H1 (cell line): ENCODE results near the gene PLK1. TPM values are rescaled to one million over a fixed set of nuclear protein-coding genes. Genes with fewer than 3 reads are reported as not detected.

Experiments
- CTCF ChIA-PET: fragments of 300-600 bp; sonication (Branson Sonifier 250); formaldehyde crosslinking; loops from one replicate; lab custom pipeline; 2021; ENCODE audit not compliant: partially characterized antibody; lab: Charles Lee
- POLR2A ChIA-PET: fragments of 300-600 bp; sonication (Branson Sonifier 250); formaldehyde crosslinking; loops from one replicate; lab custom pipeline; 2021; ENCODE audit warnings: inconsistent platforms; ENCODE audit not compliant: partially characterized antibody; lab: Charles Lee
- DNase-seq, 2 experiments: peaks; one replicate each; pipeline versions ENCODE4 v3.0.0 to v3.0.0-alpha.2; 2010 to 2022; ENCODE audit warnings: low spot score in 2 of 2, low read depth in 1 of 2, mixed read lengths in 1 of 2
- FAIRE-seq: peaks from 2 replicates; lab custom pipeline; 2011; peaks lifted over from hg19 to GRCh38; lab: Jason Lieb, UNC
- H2AFZ ChIP-seq: 2 replicates; pipeline ENCODE4 v1.8.1; 2012; ENCODE audit warnings: low read length, inconsistent platforms
- H2AK5ac ChIP-seq: 2 replicates; pipeline ENCODE4 v1.6.1; 2013; ENCODE audit warnings: low read depth, low read length
- H2BK120ac ChIP-seq: replicated peaks from 2 replicates; pipeline ENCODE3; 2013; ENCODE audit warnings: low read depth, low read length, inconsistent platforms
- H2BK12ac ChIP-seq: 2 replicates; pipeline ENCODE4 v1.6.1; 2013; ENCODE audit warnings: low read depth, low read length
- H2BK15ac ChIP-seq: 2 replicates; pipeline ENCODE4 v1.6.1; 2013; ENCODE audit warnings: low read length
- H2BK20ac ChIP-seq: 2 replicates; pipeline ENCODE4 v1.6.1; 2013; ENCODE audit warnings: low read length
- H2BK5ac ChIP-seq: 2 replicates; pipeline ENCODE4 v1.6.1; 2013; ENCODE audit warnings: low read depth, low read length
- H3K14ac ChIP-seq: 2 replicates; pipeline ENCODE4 v1.6.1; 2013; ENCODE audit warnings: inconsistent platforms; ENCODE audit not compliant: insufficient read length
- H3K18ac ChIP-seq: 2 replicates; pipeline ENCODE4 v1.6.1; 2013; ENCODE audit warnings: low read length; ENCODE audit errors: extremely low read depth
- H3K23ac ChIP-seq: 2 replicates; pipeline ENCODE4 v1.6.1; 2013; ENCODE audit warnings: inconsistent platforms; ENCODE audit not compliant: insufficient read length
- H3K23me2 ChIP-seq: 2 replicates; pipeline ENCODE4 v1.6.1; 2013; ENCODE audit warnings: low read depth, low read length
- H3K27ac ChIP-seq: 2 replicates; pipeline ENCODE4 v1.6.1; 2011; ENCODE audit warnings: low read depth, low read length, inconsistent platforms
- H3K27me3 ChIP-seq, 4 experiments: replicated peaks in 1 of 4; 1 replicate in 1 of 4; 2 replicates in 3 of 4; pipeline versions ENCODE4 v1.6.1 to v1.8.1; 2011 to 2013; ENCODE audit warnings: low read length in 3 of 4, mild to moderate bottlenecking in 3 of 4, inconsistent platforms in 2 of 4, mixed read lengths in 2 of 4, moderate library complexity in 1 of 4; ENCODE audit not compliant: control insufficient read depth in 3 of 4, insufficient read depth in 3 of 4; ENCODE audit errors: extremely low read depth in 1 of 4
- H3K36me3 ChIP-seq, 4 experiments: 2 replicates each; pipeline versions ENCODE4 v1.6.1 to v1.8.1; 2011 to 2013; ENCODE audit warnings: mild to moderate bottlenecking in 4 of 4, low read length in 3 of 4, moderate library complexity in 2 of 4, control low read depth in 1 of 4, inconsistent platforms in 1 of 4; ENCODE audit not compliant: insufficient read depth in 4 of 4, control insufficient read depth in 2 of 4
- H3K4ac ChIP-seq: replicated peaks from 2 replicates; pipeline ENCODE3; 2013; ENCODE audit warnings: low read length, low read depth, mixed read lengths, inconsistent platforms; ENCODE audit not compliant: insufficient read length
- H3K4me1 ChIP-seq, 4 experiments: replicated peaks in 1 of 4; 1 replicate in 1 of 4; 2 replicates in 3 of 4; pipeline versions ENCODE4 v1.6.1 to v1.8.1; 2011 to 2013; ENCODE audit warnings: low read length in 3 of 4, inconsistent platforms in 2 of 4, mixed read lengths in 1 of 4; ENCODE audit not compliant: insufficient read depth in 4 of 4, control insufficient read depth in 3 of 4
- H3K4me2 ChIP-seq, 2 experiments: 2 replicates each; pipeline versions ENCODE4 v1.6.1 to v1.8.1; 2011 to 2013; ENCODE audit warnings: low read depth in 2 of 2, low read length in 2 of 2, control low read depth in 1 of 2, inconsistent platforms in 1 of 2, mild to moderate bottlenecking in 1 of 2; ENCODE audit not compliant: insufficient read depth in 1 of 2
- H3K4me3 ChIP-seq, 4 experiments: fragments of 200-600, 300-600 bp in 1 of 4; sonication (generic), shearing (Covaris generic), sonication (Bioruptor Twin) in 1 of 4; 2 replicates each; pipeline versions ENCODE4 v1.5.1 to v1.8.1; 2011 to 2016; ENCODE audit warnings: low read length in 4 of 4, low read depth in 3 of 4, control low read depth in 2 of 4, inconsistent platforms in 2 of 4, mild to moderate bottlenecking in 2 of 4, mixed read lengths in 1 of 4, moderate library complexity in 1 of 4; ENCODE audit not compliant: insufficient read depth in 2 of 4; ENCODE audit errors: extremely low read depth in 1 of 4
- H3K56ac ChIP-seq: replicated peaks from 2 replicates; pipeline ENCODE3; 2013; ENCODE audit warnings: low read depth, mild to moderate bottlenecking, mixed read lengths, low read length, inconsistent platforms; ENCODE audit not compliant: insufficient read length
- H3K79me1 ChIP-seq: 2 replicates; pipeline ENCODE4 v1.6.1; 2013; ENCODE audit warnings: low read depth, low read length, control low read depth
- H3K79me2 ChIP-seq, 2 experiments: 2 replicates each; pipeline versions ENCODE4 v1.6.1 to v1.8.1; 2012 to 2013; ENCODE audit warnings: low read length in 2 of 2, mild to moderate bottlenecking in 2 of 2, inconsistent platforms in 1 of 2; ENCODE audit not compliant: insufficient read depth in 2 of 2, control insufficient read depth in 1 of 2
- H3K9ac ChIP-seq, 4 experiments: replicated peaks in 1 of 4; 1 replicate in 1 of 4; 2 replicates in 3 of 4; pipeline versions ENCODE4 v1.6.1 to v1.8.1; 2011 to 2013; ENCODE audit warnings: low read depth in 3 of 4, low read length in 3 of 4, control low read depth in 2 of 4, mild to moderate bottlenecking in 2 of 4, moderate library complexity in 2 of 4, inconsistent platforms in 1 of 4; ENCODE audit errors: extremely low read depth in 1 of 4
- H3K9me3 ChIP-seq, 2 experiments: 2 replicates each; pipeline versions ENCODE4 v1.6.1 to v1.8.1; 2012 to 2013; ENCODE audit warnings: mild to moderate bottlenecking in 2 of 2, moderate library complexity in 2 of 2, control low read depth in 1 of 2, inconsistent platforms in 1 of 2, low read depth in 1 of 2, low read length in 1 of 2, mixed read lengths in 1 of 2; ENCODE audit not compliant: insufficient read depth in 2 of 2
- H4K20me1 ChIP-seq, 2 experiments: replicated peaks in 1 of 2; 2 replicates each; pipeline versions ENCODE3 to v1.8.1; 2011 to 2013; ENCODE audit warnings: inconsistent platforms in 2 of 2, low read length in 2 of 2, mild to moderate bottlenecking in 1 of 2; ENCODE audit not compliant: insufficient read depth in 2 of 2, control insufficient read depth in 1 of 2
- H4K5ac ChIP-seq: 2 replicates; pipeline ENCODE4 v1.6.1; 2013; ENCODE audit warnings: low read length, low read depth, mixed read lengths, inconsistent platforms; ENCODE audit not compliant: insufficient read length
- H4K8ac ChIP-seq: 2 replicates; pipeline ENCODE4 v1.8.0; 2013; ENCODE audit warnings: mild to moderate bottlenecking, moderate library complexity, low read length, inconsistent platforms; ENCODE audit not compliant: insufficient read depth; ENCODE audit errors: extremely low read depth
- H4K91ac ChIP-seq: replicated peaks from 2 replicates; pipeline ENCODE3; 2013; ENCODE audit warnings: low read length, mixed read lengths, inconsistent platforms; ENCODE audit not compliant: insufficient read length
- BCL11A ChIP-seq, 2 experiments: IDR thresholded peaks; one replicate each; pipeline ENCODE4 v1.6.1; 2011; ENCODE audit warnings: low read depth in 2 of 2, low read length in 2 of 2, mild to moderate bottlenecking in 2 of 2
- EGR1 ChIP-seq: IDR thresholded peaks from 2 replicates; pipeline ENCODE4 v1.6.1; 2011; ENCODE audit warnings: low read depth, low read length, borderline replicate concordance
- GABPA ChIP-seq: IDR thresholded peaks from 2 replicates; pipeline ENCODE4 v1.6.1; 2011; ENCODE audit warnings: mild to moderate bottlenecking, low read length, moderate library complexity, borderline replicate concordance; ENCODE audit not compliant: insufficient read depth
- NRF1 ChIP-seq: IDR thresholded peaks from 2 replicates; pipeline ENCODE4 v1.6.1; 2011; ENCODE audit warnings: mild to moderate bottlenecking, low read depth, low read length, improper control_type of control experiment
- PHF8 ChIP-seq: fragments of 200-600 bp; sonication (generic); conservative IDR thresholded peaks from 2 replicates; pipeline ENCODE4 v1.7.1; 2012; ENCODE audit warnings: low read depth, mild to moderate bottlenecking, inconsistent platforms, low read length, moderate library complexity
- RFX5 ChIP-seq: IDR thresholded peaks from 2 replicates; pipeline ENCODE4 v1.6.1; 2011; ENCODE audit warnings: low read depth, low read length, improper control_type of control experiment, borderline replicate concordance
- SAP30 ChIP-seq: fragments of 300-600 bp; sonication (generic); IDR thresholded peaks from 2 replicates; pipeline ENCODE4 v1.7.1; 2012; ENCODE audit warnings: low read length, moderate library complexity, mild to moderate bottlenecking, inconsistent platforms; ENCODE audit not compliant: insufficient read depth, insufficient replicate concordance
- SP2 ChIP-seq: IDR thresholded peaks from 2 replicates; pipeline ENCODE4 v1.6.1; 2012; ENCODE audit warnings: mild to moderate bottlenecking, low read length, inconsistent platforms
- TBP ChIP-seq: IDR thresholded peaks from 2 replicates; pipeline ENCODE4 v1.6.1; 2011; ENCODE audit warnings: low read depth, low read length, improper control_type of control experiment
- ZNF274 ChIP-seq: IDR thresholded peaks from 2 replicates; pipeline ENCODE4 v1.7.0; 2012; ENCODE audit warnings: low read length, borderline replicate concordance; ENCODE audit errors: extremely low read depth
- WGBS, 2 experiments: shearing (Covaris generic) in 1 of 2; methylation state at CpG; one replicate each; pipeline versions ENCODE4 v1.1.6 to v1.1.7; 2013 to 2015; ENCODE audit warnings: low lambda C conversion rate in 2 of 2, mixed read lengths in 2 of 2, inconsistent platforms in 1 of 2, low coverage in 1 of 2, missing lambda C conversion rate in 1 of 2; ENCODE audit not compliant: insufficient replicate concordance in 2 of 2, insufficient coverage in 1 of 2, insufficient read length in 1 of 2; ENCODE audit errors: extremely low coverage in 1 of 2, missing lambda C conversion rate in 1 of 2; 5-methylcytosine and 5-hydroxymethylcytosine counted together
- polyA plus RNA-seq, 7 experiments: library from polyadenylated mRNA; depleted of rRNA in 3 of 7; stranded (reverse) in 5 of 7; unstranded in 2 of 7; fragments of >200 nt in 5 of 7; fragments of 200-250 nt in 2 of 7; gene quantifications; 1 replicate in 5 of 7; 2 replicates in 1 of 7; 4 replicates in 1 of 7; pipeline versions ENCODE4 v1.2.1 to v1.2.3, GENCODE V29; 2011 to 2013; ENCODE audit warnings: missing spikeins in 2 of 7, mixed read lengths in 2 of 7
- total RNA-seq: library from RNA; stranded (reverse); fragmentation: NEBNext Ultra II Directional; extraction: Animal tissue kit (Norgen Biotek cat#: 25700); gene quantifications from 2 replicates; pipeline ENCODE4 v1.2.1, GENCODE V29; 2021

The PLK1 gene
- total and polyA plus RNA-seq, 2 of the 8 experiments (the other 6 are each of a cell fraction or from before 2014, with no cell fraction given) = 127 to 139 TPM

DNA sequence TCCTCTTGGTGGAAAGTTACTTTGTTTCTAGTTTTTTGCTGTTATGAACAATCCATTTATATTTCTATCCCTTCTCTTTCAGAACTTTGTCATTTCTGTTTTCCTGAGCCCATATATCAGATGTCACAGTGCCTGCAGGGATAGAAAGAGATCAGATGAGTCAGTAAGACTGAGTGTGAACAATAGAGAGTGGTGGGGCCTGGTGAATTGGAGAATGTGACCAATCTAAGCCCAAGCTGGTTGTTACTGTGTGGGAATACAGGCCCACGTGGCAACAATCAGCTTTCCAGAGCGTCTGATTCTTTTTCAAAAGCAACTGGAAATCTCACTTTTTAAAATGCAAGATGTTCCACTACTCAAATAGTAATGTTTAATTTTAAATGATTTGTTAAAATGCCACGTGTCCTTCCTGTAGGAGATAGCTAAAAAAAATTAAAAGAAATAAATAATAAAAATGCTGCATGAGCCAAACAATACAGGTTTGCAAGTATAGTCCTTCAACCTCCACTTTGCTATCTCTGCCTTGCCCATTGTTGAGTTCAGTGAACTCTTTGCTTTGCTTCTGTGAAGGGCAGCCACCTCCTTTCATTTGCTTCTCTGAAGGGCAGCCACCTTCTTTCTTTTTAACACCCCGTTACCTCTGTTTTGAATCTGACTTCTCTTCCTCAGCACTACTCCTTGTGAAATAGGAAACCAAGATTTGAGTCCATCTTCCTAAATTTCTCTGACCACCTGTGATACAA is 27.8 kb upstream of the PLK1 start:
- no peak overlapping the region for H2AFZ ChIP-seq
- no peak overlapping the region for H3K4me2 ChIP-seq
- no peak overlapping the region for H3K27ac ChIP-seq
- no peak overlapping the region for H3K18ac ChIP-seq
- no peak overlapping the region for H3K4ac ChIP-seq
- peaks cover 0 to 5% of the 10 kb centered on the region in 2 experiments for H4K20me1 ChIP-seq
- H3K27me3 ChIP-seq = no peaks in the 10 kb centered on the region
- ChIA-PET CTCF (interaction anchor here (1.4 kb wide), 1 partner anchor 54 kb away, joined by 4 read pairs; the partner anchor contains the start of gene NDUFAB1), POLR2A (interaction anchor here (0.8 to 2.1 kb wide), 4 partner anchors 10 to 93 kb away, joined by 3 to 6 read pairs (median 3); partner anchors contain the start of genes DCTN5, PALB2 and UBFD1)
- H4K5ac ChIP-seq = no peak overlapping the region
- H2BK5ac ChIP-seq = no peak overlapping the region
- whole genome bisulfite sequencing, 2 experiments = 89% methylated on average over 4 of the region's 4 CpGs; no CpG with 5 or more reads in 1 of the 2 experiments
- H4K91ac ChIP-seq = no peak overlapping the region
- TF ChIP-seq TBP (no peak), ZNF274 (no peak), BCL11A (IDR thresholded peaks at IDR 0.05; ENCODE audit: low read depth in 2 of 2, low read length in 2 of 2) (no peak), GABPA (no peak), NRF1 (no peak), SAP30 (no peak), PHF8 (no peak), EGR1 (no peak), SP2 (no peak), RFX5 (no peak)
- no peak overlapping the region for H2BK15ac ChIP-seq
- no peak overlapping the region for H2AK5ac ChIP-seq
- H2BK120ac ChIP-seq = no peak overlapping the region
- H3K56ac ChIP-seq = no peak overlapping the region
- no peak overlapping the region for H3K4me3 ChIP-seq
- no peak overlapping the region for H3K9ac ChIP-seq
- H2BK12ac ChIP-seq = no peak overlapping the region
- peaks cover 0 to 9% (median 2%) of the 10 kb centered on the region in 4 experiments; a peak in 4 of 8 replicates for H3K36me3 ChIP-seq
- no peak overlapping the region for H4K8ac ChIP-seq
- H3K14ac ChIP-seq = no peak overlapping the region
- no peaks in the 10 kb centered on the region for H3K79me1 ChIP-seq
- no peak overlapping the region for H2BK20ac ChIP-seq
- H3K23me2 ChIP-seq = no peaks in the 10 kb centered on the region
- no peaks in the 10 kb centered on the region for H3K4me1 ChIP-seq
- FAIRE-seq (no peak), DNase-seq (no peak)
- peaks cover 0 to 41% of the 10 kb centered on the region in 2 experiments; a peak in 2 of 4 replicates for H3K79me2 ChIP-seq
- H3K9me3 ChIP-seq = no peaks in the 10 kb centered on the region
- H3K23ac ChIP-seq = no peak overlapping the region
